Measurements from ENCODE around the gene TOP3A.

GRCh38 chr17:18339933-18340332, 25.1 kb upstream of the TOP3A start:
- TF ChIP-seq CTCF (IDR thresholded peaks at IDR 0.05) (no peak), POLR2A (IDR thresholded peaks at IDR 0.05) (no peak)
